Fibroblast of lung (primary cell): Measurements from ENCODE around the gene FERMT2.

Experiments
- CTCF ChIP-seq, 2 donors: IDR thresholded peaks in 1 of 2; conservative IDR thresholded peaks in 1 of 2; 1 replicate in 1 of 2; 2 replicates in 1 of 2; pipeline ENCODE4 v1.5.1; 2011 to 2012; ENCODE audit warnings: low read length in 2 of 2, control low read depth in 1 of 2, inconsistent platforms in 1 of 2, low read depth in 1 of 2, mild to moderate bottlenecking in 1 of 2
- EZH2 ChIP-seq: IDR thresholded peaks from 2 replicates; pipeline ENCODE4 v1.5.1; 2012; ENCODE audit warnings: low read length, control low read depth, mild to moderate bottlenecking; ENCODE audit errors: missing control alignments

GRCh38 chr14:52913271-52913670 is 37.6 kb downstream of the FERMT2 start:
- TF ChIP-seq CTCF (conservative IDR thresholded peaks at IDR 0.05 in 1 of 2, IDR thresholded peaks at IDR 0.05 in 1 of 2; ENCODE audit: low read depth in 1 of 2, low read length in 2 of 2) (no peak), EZH2 (no peak)
